Thyroid gland (tissue), 4 donors: Measurements from ENCODE around the gene CT47A1.

Experiments used
- CTCF ChIP-seq, 6 experiments: fragments of 200-600 bp in 3 of 6; fragments of 450-650 bp in 3 of 6; sonication (generic) in 3 of 6; IDR thresholded peaks; one replicate each; pipeline ENCODE4 v1.5.1; 2016 to 2019; ENCODE audit warnings: antibody characterized with exemption in 6 of 6, mild to moderate bottlenecking in 2 of 6, inconsistent platforms in 1 of 6, moderate library complexity in 1 of 6
- POLR2A ChIP-seq, 2 donors: fragments of 450-650 bp; IDR thresholded peaks; one replicate each; pipeline ENCODE4 v1.6.1; 2017; ENCODE audit warnings: antibody characterized with exemption in 2 of 2, mild to moderate bottlenecking in 2 of 2, moderate library complexity in 1 of 2

GRCh38 chrX:121013897-121014455 is 28.4 kb upstream of the CT47A1 start:
- TF ChIP-seq POLR2A (IDR thresholded peaks at IDR 0.05) (no peak), CTCF (IDR thresholded peaks at IDR 0.05) (no peak)
